ENCODE results near the gene ZNF462.

Gene ZNF462

DNA sequence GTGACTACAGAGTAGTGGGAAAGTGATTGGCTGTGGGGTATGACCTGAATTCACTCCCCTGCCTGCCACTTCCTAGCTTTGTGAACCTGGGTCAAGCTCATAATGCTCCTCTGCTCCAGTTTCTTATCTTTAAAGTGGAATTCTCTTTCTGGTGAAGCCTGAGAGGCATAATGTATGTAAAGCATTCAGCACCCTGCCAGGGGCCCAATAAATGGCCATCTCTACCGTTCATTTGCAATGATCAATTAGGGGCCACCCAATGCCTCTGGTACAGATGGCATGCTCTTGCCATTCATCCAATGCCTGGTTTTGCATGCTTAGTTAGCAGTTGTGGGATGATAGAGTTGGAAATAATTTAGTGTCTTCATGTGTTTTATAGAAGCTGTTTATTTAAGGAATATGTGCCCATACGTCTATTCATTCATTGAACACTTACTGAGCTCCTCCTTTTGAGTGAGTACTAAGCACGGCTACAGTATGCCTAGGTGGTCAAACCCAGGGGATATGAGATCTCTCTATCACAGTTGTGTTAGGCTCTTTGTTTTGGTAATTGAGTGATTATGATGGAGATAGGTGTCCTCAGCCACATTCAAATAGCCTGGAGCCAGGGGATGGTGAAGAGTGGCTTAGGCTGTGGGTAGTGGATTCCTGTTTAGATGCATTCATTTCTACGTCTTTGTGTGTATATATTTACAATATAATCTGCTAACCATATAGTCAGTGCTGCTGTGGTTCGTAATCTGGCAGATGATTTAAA lies 15.3 kb downstream of the ZNF462 start:
- H3K4me3 ChIP-seq (ENCODE audit: low read depth, low read length) = no peak overlapping the region
- TF ChIP-seq, protein P1, sequence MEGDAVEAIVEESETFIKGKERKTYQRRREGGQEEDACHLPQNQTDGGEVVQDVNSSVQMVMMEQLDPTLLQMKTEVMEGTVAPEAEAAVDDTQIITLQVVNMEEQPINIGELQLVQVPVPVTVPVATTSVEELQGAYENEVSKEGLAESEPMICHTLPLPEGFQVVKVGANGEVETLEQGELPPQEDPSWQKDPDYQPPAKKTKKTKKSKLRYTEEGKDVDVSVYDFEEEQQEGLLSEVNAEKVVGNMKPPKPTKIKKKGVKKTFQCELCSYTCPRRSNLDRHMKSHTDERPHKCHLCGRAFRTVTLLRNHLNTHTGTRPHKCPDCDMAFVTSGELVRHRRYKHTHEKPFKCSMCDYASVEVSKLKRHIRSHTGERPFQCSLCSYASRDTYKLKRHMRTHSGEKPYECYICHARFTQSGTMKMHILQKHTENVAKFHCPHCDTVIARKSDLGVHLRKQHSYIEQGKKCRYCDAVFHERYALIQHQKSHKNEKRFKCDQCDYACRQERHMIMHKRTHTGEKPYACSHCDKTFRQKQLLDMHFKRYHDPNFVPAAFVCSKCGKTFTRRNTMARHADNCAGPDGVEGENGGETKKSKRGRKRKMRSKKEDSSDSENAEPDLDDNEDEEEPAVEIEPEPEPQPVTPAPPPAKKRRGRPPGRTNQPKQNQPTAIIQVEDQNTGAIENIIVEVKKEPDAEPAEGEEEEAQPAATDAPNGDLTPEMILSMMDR (IDR thresholded peaks at IDR 0.05; ENCODE audit: insufficient read depth, low read depth, low read length, missing control alignments) = no peak
- DNase-seq (ENCODE audit: low read depth) = no peak

DNA sequence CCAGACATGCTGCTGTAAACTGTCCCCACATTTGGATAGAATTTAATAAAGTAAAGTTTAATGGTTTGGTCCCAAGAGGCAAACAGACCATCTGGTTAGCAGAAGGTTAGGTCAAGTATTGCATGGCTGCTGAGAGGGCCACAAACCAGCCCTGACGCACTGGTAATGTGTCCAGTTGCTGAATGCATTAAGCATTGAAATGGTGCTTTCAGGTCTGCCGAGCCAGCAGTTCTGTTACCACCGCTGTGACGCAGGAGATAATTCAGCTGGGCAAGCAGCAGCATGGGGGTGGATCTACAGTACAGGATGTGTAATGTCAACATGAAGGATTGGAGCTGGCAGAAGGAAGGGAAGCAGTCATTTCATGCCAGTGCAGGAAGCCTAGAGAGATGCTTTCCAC lies 16.0 kb downstream of the ZNF462 start:
- TF ChIP-seq, protein P1 (IDR thresholded peaks at IDR 0.05; ENCODE audit: insufficient read depth, low read depth, low read length, missing control alignments) = no peak
- H3K4me3 ChIP-seq (ENCODE audit: low read depth, low read length) = no peak overlapping the region
- DNase-seq (ENCODE audit: low read depth) = peak; percentile 16

DNA sequence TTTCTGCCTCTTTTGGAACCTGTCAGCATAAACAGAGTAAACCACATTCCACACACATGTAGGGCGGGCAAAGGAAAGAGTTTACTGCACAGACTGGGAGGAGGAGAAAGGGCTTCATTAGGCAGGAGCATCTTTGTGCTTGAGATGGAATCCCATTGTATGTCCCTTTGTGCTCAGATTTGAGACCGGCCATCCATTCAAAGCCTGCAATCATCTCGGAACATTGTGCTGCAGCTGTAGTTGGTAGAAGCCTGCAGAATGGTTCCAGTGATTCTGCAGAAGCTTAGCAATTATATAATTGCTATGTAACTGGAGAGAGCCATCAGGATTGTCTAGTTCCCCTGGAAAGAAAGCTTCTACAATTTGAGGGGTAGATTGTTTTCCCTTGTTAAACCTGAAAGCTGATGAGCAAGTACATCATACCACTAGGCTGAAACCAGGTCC lies 16.5 kb downstream of the ZNF462 start:
- no peak overlapping the region for H3K4me3 ChIP-seq (ENCODE audit: low read depth, low read length)
- DNase-seq (ENCODE audit: low read depth) = no peak
- TF ChIP-seq, protein P1 (IDR thresholded peaks at IDR 0.05; ENCODE audit: insufficient read depth, low read depth, low read length, missing control alignments) = no peak

DNA sequence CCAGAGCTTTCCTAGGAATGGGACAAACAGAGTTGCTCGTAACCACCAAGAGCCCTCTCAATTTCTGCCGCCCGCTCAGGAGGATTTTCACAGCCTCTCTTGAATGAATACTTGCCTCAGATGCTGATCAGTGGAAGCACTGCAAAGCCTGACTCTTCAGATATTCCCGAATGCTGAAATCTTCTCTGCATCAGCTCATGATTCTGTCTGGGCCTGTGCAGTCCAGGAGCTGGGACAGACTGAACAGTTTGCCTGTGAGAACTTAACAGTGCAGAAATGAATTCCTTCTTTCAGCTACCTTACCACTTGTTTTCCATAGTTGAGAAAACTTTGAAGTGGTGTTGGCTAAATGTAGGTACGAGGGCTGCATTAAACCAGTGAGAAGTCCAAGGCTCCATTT lies 17.1 kb downstream of the ZNF462 start:
- no peak for DNase-seq (ENCODE audit: low read depth)
- TF ChIP-seq, protein P1 (IDR thresholded peaks at IDR 0.05; ENCODE audit: insufficient read depth, low read depth, low read length, missing control alignments) = no peak
- H3K4me3 ChIP-seq (ENCODE audit: low read depth, low read length) = no peak overlapping the region

DNA sequence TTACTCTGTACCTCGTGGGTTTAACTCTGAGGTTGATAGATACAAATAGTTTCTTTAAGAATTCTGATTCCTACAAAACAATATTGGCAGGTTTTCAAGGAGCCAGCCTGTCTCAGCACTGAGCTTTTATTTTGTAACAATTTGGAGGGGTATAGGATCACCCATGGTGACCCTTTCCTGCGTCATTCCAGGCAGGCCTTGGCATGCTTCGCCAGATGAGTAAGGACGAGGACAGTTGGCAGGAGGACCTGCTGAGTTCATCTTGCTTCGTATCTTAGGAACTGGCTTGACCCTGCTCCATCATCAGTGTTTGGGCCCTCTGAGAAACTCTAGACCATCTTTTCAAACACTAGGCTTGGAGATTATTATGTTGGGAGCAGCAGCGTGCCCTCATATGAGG lies 17.9 kb downstream of the ZNF462 start:
- H3K4me3 ChIP-seq (ENCODE audit: low read depth, low read length) = no peak overlapping the region
- DNase-seq (ENCODE audit: low read depth) = no peak
- TF ChIP-seq, protein P1 (IDR thresholded peaks at IDR 0.05; ENCODE audit: insufficient read depth, low read depth, low read length, missing control alignments) = no peak

DNA sequence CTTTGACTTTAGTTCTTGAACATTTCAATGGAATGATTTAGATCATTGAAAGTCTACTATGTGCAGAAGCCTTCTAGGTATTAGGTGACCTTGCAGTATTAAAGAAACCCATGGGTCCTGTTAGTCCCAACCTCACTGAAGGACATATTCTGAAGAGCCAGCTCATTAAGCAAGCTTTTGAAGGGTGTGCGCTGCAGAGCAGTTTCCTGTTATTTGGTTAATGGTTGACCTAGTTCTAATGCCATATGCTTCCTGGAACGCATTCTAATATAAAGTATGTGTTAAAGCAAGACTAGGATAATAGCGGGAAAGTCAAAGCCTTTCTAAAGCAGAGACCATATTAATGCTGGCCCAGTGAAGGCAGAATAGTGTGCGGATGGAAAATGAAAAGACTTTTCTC lies 20.1 kb downstream of the ZNF462 start:
- TF ChIP-seq, protein P1 (IDR thresholded peaks at IDR 0.05; ENCODE audit: insufficient read depth, low read depth, low read length, missing control alignments) = no peak
- no peak overlapping the region for H3K4me3 ChIP-seq (ENCODE audit: low read depth, low read length)
- DNase-seq (ENCODE audit: low read depth) = no peak
